ENCODE results near the gene ACTBL2.
"Not testable (repeated sequence)": the region's sequence is repeated elsewhere in the genome, so short reads cannot be mapped to it uniquely, and the experiment has no call there.

The ACTBL2 gene

GRCh38 chr5:57482671-57483106 lies at the start of gene ACTBL2:
ACTBL2 (minus strand) TSS chr5:57482811; CDS start chr5:57482707, 104 bp downstream.
- no peak for DNase-seq

- peak; percentile 34 for DNase-seq
These were observed 48.7 kb upstream of the ACTBL2 start for GRCh38 chr5:57531333-57531732.

GRCh38 chr5:57529864-57530263 lies 47.3 kb upstream of the ACTBL2 start:
- peak; percentile 29 for DNase-seq

- no peak for DNase-seq
These were observed 45.3 kb upstream of the ACTBL2 start for GRCh38 chr5:57527870-57528269.

- DNase-seq = no peak
These were observed 41.9 kb upstream of the ACTBL2 start for GRCh38 chr5:57524348-57525060.

GRCh38 chr5:57522477-57522876 lies 39.9 kb upstream of the ACTBL2 start:
- DNase-seq = not testable (repeated sequence)

GRCh38 chr5:57518415-57518814 lies 35.8 kb upstream of the ACTBL2 start:
- DNase-seq = not testable (repeated sequence)

GRCh38 chr5:57517250-57517649 lies 34.6 kb upstream of the ACTBL2 start:
- DNase-seq = no peak

GRCh38 chr5:57513785-57514184 lies 31.2 kb upstream of the ACTBL2 start:
- DNase-seq = no peak

- no peak for DNase-seq
These were observed 28.7 kb upstream of the ACTBL2 start for GRCh38 chr5:57511321-57511720.

GRCh38 chr5:57509501-57510260 lies 27.1 kb upstream of the ACTBL2 start:
- no peak for DNase-seq

- DNase-seq = no peak
These were observed 25.6 kb upstream of the ACTBL2 start for GRCh38 chr5:57508211-57508610.

- no peak for DNase-seq
These were observed 22.9 kb upstream of the ACTBL2 start for GRCh38 chr5:57505272-57506200.

GRCh38 chr5:57504357-57504756 lies 21.7 kb upstream of the ACTBL2 start:
- DNase-seq = no peak

GRCh38 chr5:57503433-57503832 lies 20.8 kb upstream of the ACTBL2 start:
- DNase-seq = no peak

- DNase-seq = no peak
These were observed 19.0 kb upstream of the ACTBL2 start for GRCh38 chr5:57501414-57502201.

GRCh38 chr5:57499262-57500050 lies 16.8 kb upstream of the ACTBL2 start:
- DNase-seq = peak; percentile 22

GRCh38 chr5:57497733-57498132 lies 15.1 kb upstream of the ACTBL2 start:
- DNase-seq = no peak

GRCh38 chr5:57495285-57496086 lies 12.9 kb upstream of the ACTBL2 start:
- DNase-seq = peak; percentile 26
